Epithelial cell of alveolus of lung (primary cell): ENCODE data around the gene CLN3. TPM values are rescaled to one million over a fixed set of nuclear protein-coding genes. Genes with fewer than 3 reads are reported as not detected.

ENCODE experiments used
- total RNA-seq: library from RNA; depleted of rRNA; stranded (reverse); fragments of >200 nt; gene quantifications from 2 replicates; pipeline ENCODE4 v1.2.1, GENCODE V29; 2015

CLN3 gene
- total RNA-seq, result 14.0 and 23.6 TPM in 2 replicates

GRCh38 chr16:28491970-28492474 lies at the start of gene CLN3:
Gene CLN3 (minus strand): TSS chr16:28492074. CDS start chr16:28491759, 315 bp downstream.

GRCh38 chr16:28538733-28539596 lies 47.1 kb upstream of the CLN3 start, which contains the start of gene NUPR1:
Gene NUPR1 (minus strand): TSS chr16:28538974. CDS start chr16:28538907, 67 bp downstream.

GRCh38 chr16:28494121-28494851 lies 2.4 kb upstream of the CLN3 start, which contains the start of gene APOBR:
Gene APOBR (plus strand): TSS chr16:28494643. CDS start chr16:28494682, 39 bp downstream.

Other genes starting within 250 kb of the CLN3 start
- gene SBK1, start 199.5 kb downstream of the CLN3 start, total RNA-seq, result under 0.01 and 0.32 TPM in 2 replicates
- not detected in 2 replicates for gene NPIPB6, start 128.6 kb downstream of the CLN3 start, total RNA-seq
- gene EIF3CL, start 88.2 kb downstream of the CLN3 start, total RNA-seq, result 87.5 and 221 TPM in 2 replicates
- gene NPIPB7, start 19.7 kb downstream of the CLN3 start, total RNA-seq, result not detected in 2 replicates
- not detected in 2 replicates for gene APOBR, start 2.6 kb upstream of the CLN3 start, total RNA-seq
- gene IL27, start 14.8 kb upstream of the CLN3 start, total RNA-seq, result not detected in 2 replicates
- 12.8 and 21.2 TPM in 2 replicates for gene NUPR1, start 46.9 kb upstream of the CLN3 start, total RNA-seq
- gene SGF29, start 61.8 kb upstream of the CLN3 start, total RNA-seq, result 10.7 and 16.4 TPM in 2 replicates
- gene SULT1A2, start 105.0 kb upstream of the CLN3 start, total RNA-seq, result 0.52 and 0.72 TPM in 2 replicates
- 0.96 and 3.6 TPM in 2 replicates for gene SULT1A1, start 118.0 kb upstream of the CLN3 start, total RNA-seq
- not detected in 2 replicates for gene NPIPB8, start 146.0 kb upstream of the CLN3 start, total RNA-seq
- gene EIF3C, start 219.4 kb upstream of the CLN3 start, total RNA-seq, result 171 and 244 TPM in 2 replicates